H7 (cell line): ENCODE data around the gene HOXB2. TPM values are rescaled to one million over a fixed set of nuclear protein-coding genes. Genes with fewer than 3 reads are reported as not detected.

Experiments used
- DNase-seq: peaks from one replicate; pipeline ENCODE4 v3.0.0; 2012
- H3K27me3 ChIP-seq: 2 replicates; pipeline ENCODE4 v1.6.0; 2011; ENCODE audit warnings: mild to moderate bottlenecking, low read length; ENCODE audit not compliant: control insufficient read depth, insufficient read depth
- H3K36me3 ChIP-seq: replicated peaks from 2 replicates; pipeline ENCODE4 v1.5.1; 2011; ENCODE audit warnings: low read length; ENCODE audit not compliant: control insufficient read depth, insufficient read depth
- H3K4me3 ChIP-seq: 2 replicates; pipeline ENCODE4 v1.5.1; 2011; ENCODE audit warnings: low read depth, mild to moderate bottlenecking, control low read depth, low read length, moderate library complexity; ENCODE audit not compliant: insufficient read depth
- total RNA-seq: library from RNA; depleted of rRNA; stranded (reverse); fragments of >200 nt; shearing (Covaris generic); gene quantifications from 2 replicates; pipeline ENCODE4 v1.2.3, GENCODE V29; 2014; rRNA removed

The HOXB2 gene
- total RNA-seq, 1 experiment from 2014 or later, result 11.8 TPM

- no peak overlapping the region for H3K4me3 ChIP-seq
- H3K27me3 ChIP-seq, result peaks cover 7% of the 10 kb centered on the region
- peak; percentile 52 for DNase-seq
These were observed 44.2 kb downstream of the HOXB2 start for GRCh38 chr17:48500435-48501426.

GRCh38 chr17:48499735-48500434 lies 45.0 kb downstream of the HOXB2 start:
- peaks cover 8% of the 10 kb centered on the region for H3K27me3 ChIP-seq

More at GRCh38 chr17:48500435-48501426, 44.2 kb downstream of the HOXB2 start:
- no peaks in the 10 kb centered on the region for H3K36me3 ChIP-seq

GRCh38 chr17:48499248-48499647 lies 45.7 kb downstream of the HOXB2 start:
- H3K4me3 ChIP-seq, result no peak overlapping the region
- H3K27me3 ChIP-seq, result peaks cover 10% of the 10 kb centered on the region
- no peak for DNase-seq
- no peaks in the 10 kb centered on the region for H3K36me3 ChIP-seq

More at GRCh38 chr17:48499735-48500434, 45.0 kb downstream of the HOXB2 start:
- Histone ChIP-seq H3K36me3 (no peaks in the 10 kb centered on the region), H3K4me3 (no peak overlapping the region)
- DNase-seq, result no peak

GRCh38 chr17:48498164-48498850 lies 46.6 kb downstream of the HOXB2 start:
- H3K36me3 ChIP-seq, result no peaks in the 10 kb centered on the region
- no peak overlapping the region for H3K4me3 ChIP-seq
- peaks cover 14% of the 10 kb centered on the region for H3K27me3 ChIP-seq
- no peak for DNase-seq

GRCh38 chr17:48497103-48497502 lies 47.8 kb downstream of the HOXB2 start:
- Histone ChIP-seq H3K4me3 (no peak overlapping the region), H3K27me3 (peaks cover 25% of the 10 kb centered on the region), H3K36me3 (no peaks in the 10 kb centered on the region)
- DNase-seq, result no peak

GRCh38 chr17:48494335-48494734 lies 50.6 kb downstream of the HOXB2 start:
- no peak overlapping the region for H3K4me3 ChIP-seq
- no peaks in the 10 kb centered on the region for H3K36me3 ChIP-seq
- no peak for DNase-seq
- H3K27me3 ChIP-seq, result peaks cover 35% of the 10 kb centered on the region

Other genes starting within 250 kb of the HOXB2 start
- gene SKAP1, start 114.9 kb downstream of the HOXB2 start, total RNA-seq, result not detected in 2 replicates
- 4.5 and 6.4 TPM in 2 replicates for gene HOXB1, start 14.1 kb downstream of the HOXB2 start, total RNA-seq
- 0.03 TPM in 1 of 2 replicates, not detected in the other for gene HOXB4, start 33.2 kb upstream of the HOXB2 start, total RNA-seq
- 4.5 and 6.8 TPM in 2 replicates for gene HOXB3, start 45.1 kb upstream of the HOXB2 start, total RNA-seq
- gene HOXB5, start 48.7 kb upstream of the HOXB2 start, total RNA-seq, result not detected in 2 replicates
- gene HOXB6, start 59.9 kb upstream of the HOXB2 start, total RNA-seq, result not detected in 2 replicates
- 0.45 TPM in 1 of 2 replicates, not detected in the other for gene HOXB7, start 65.9 kb upstream of the HOXB2 start, total RNA-seq
- not detected in 2 replicates for gene HOXB8, start 70.2 kb upstream of the HOXB2 start, total RNA-seq
- gene HOXB9, start 81.2 kb upstream of the HOXB2 start, total RNA-seq, result 0.04 TPM in 1 of 2 replicates, not detected in the other
- 156 and 173 TPM in 2 replicates for gene PRAC1, start 177.4 kb upstream of the HOXB2 start, total RNA-seq
- 40.8 and 40.9 TPM in 2 replicates for gene PRAC2, start 178.1 kb upstream of the HOXB2 start, total RNA-seq
- gene HOXB13, start 183.6 kb upstream of the HOXB2 start, total RNA-seq, result 7.9 and 11.1 TPM in 2 replicates